ENCODE measurements around the gene ABCB4.
"Not testable (repeated sequence)": the region's sequence is repeated elsewhere in the genome, so short reads cannot be mapped to it uniquely, and the experiment has no call there.

DNA sequence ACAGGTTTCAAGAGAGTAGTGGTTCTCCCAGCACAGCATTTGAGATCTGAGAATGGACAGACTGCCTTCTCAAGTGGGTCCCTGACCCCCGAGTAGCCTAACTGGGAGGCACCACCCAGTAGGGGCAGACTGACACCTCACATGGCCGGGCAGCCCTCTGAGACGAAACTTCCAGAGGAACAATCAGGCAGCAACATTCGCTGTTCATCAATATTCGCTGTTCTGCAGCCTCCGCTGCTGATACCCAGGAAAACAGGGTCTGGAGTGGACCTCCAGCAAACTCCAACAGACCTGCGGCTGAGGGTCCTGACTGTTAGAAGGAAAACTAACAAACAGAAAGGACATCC lies 10.0 kb downstream of the ABCB4 start:
- TF ChIP-seq, protein P1, sequence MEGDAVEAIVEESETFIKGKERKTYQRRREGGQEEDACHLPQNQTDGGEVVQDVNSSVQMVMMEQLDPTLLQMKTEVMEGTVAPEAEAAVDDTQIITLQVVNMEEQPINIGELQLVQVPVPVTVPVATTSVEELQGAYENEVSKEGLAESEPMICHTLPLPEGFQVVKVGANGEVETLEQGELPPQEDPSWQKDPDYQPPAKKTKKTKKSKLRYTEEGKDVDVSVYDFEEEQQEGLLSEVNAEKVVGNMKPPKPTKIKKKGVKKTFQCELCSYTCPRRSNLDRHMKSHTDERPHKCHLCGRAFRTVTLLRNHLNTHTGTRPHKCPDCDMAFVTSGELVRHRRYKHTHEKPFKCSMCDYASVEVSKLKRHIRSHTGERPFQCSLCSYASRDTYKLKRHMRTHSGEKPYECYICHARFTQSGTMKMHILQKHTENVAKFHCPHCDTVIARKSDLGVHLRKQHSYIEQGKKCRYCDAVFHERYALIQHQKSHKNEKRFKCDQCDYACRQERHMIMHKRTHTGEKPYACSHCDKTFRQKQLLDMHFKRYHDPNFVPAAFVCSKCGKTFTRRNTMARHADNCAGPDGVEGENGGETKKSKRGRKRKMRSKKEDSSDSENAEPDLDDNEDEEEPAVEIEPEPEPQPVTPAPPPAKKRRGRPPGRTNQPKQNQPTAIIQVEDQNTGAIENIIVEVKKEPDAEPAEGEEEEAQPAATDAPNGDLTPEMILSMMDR (conservative IDR thresholded peaks at IDR 0.05; ENCODE audit: low read depth in 2 of 2): not testable (repeated sequence)
- not testable (repeated sequence) for TF ChIP-seq POLR2AphosphoS5 (IDR thresholded peaks at IDR 0.05; ENCODE audit: low read depth); EZH2 (IDR thresholded peaks at IDR 0.05; ENCODE audit: low read depth, unreplicated experiment); CREB1 (CRISPR knock-in tag; IDR thresholded peaks at IDR 0.05; ENCODE audit: low read depth); JUNB (IDR thresholded peaks at IDR 0.05; ENCODE audit: unreplicated experiment)

Measured in GM23338 (cell line).